Fibroblast of villous mesenchyme (primary cell): ENCODE results near the gene INSIG2. TPM values are rescaled to one million over a fixed set of nuclear protein-coding genes. Genes with fewer than 3 reads are reported as not detected.

Experiments
- DNase-seq: peaks from one replicate; pipeline ENCODE4 v3.0.0-alpha.2; 2010; ENCODE audit warnings: low read depth
- H3K4me3 ChIP-seq: 2 replicates; pipeline ENCODE4 v1.5.1; 2011; ENCODE audit warnings: low read depth, mild to moderate bottlenecking, low read length
- CTCF ChIP-seq: IDR thresholded peaks from 2 replicates; pipeline ENCODE4 v1.5.1; 2012; ENCODE audit warnings: low read depth, mild to moderate bottlenecking, low read length; ENCODE audit not compliant: insufficient read depth
- total RNA-seq: library from RNA; depleted of rRNA; stranded (reverse); fragments of >200 nt; gene quantifications from 2 replicates; pipeline ENCODE4 v1.2.3, GENCODE V29; 2012

Gene INSIG2
- total RNA-seq, 1 donor, result 13.0 TPM

GRCh38 chr2:118124288-118124891, 36.1 kb downstream of the INSIG2 start:
- TF ChIP-seq CTCF, result no peak
- no peak overlapping the region for H3K4me3 ChIP-seq
- DNase-seq, result no peak

- DNase-seq, result no peak
- TF ChIP-seq CTCF, result no peak
- no peak overlapping the region for H3K4me3 ChIP-seq
Measured at GRCh38 chr2:118127250-118127649, 39.0 kb downstream of the INSIG2 start.

GRCh38 chr2:118128826-118129225, 40.6 kb downstream of the INSIG2 start:
- peak; percentile 48 for DNase-seq
- TF ChIP-seq CTCF, result no peak
- H3K4me3 ChIP-seq, result no peak overlapping the region

GRCh38 chr2:118130385-118130784, 42.1 kb downstream of the INSIG2 start:
- no peak overlapping the region for H3K4me3 ChIP-seq
- no peak for TF ChIP-seq CTCF
- DNase-seq, result no peak

GRCh38 chr2:118131771-118132170, 43.5 kb downstream of the INSIG2 start:
- TF ChIP-seq CTCF, result no peak
- DNase-seq, result no peak
- H3K4me3 ChIP-seq, result no peak overlapping the region

GRCh38 chr2:118133916-118134315, 45.6 kb downstream of the INSIG2 start:
- H3K4me3 ChIP-seq, result no peak overlapping the region
- DNase-seq, result no peak
- TF ChIP-seq CTCF, result no peak

GRCh38 chr2:118134650-118135049, 46.4 kb downstream of the INSIG2 start:
- no peak overlapping the region for H3K4me3 ChIP-seq
- no peak for DNase-seq
- TF ChIP-seq CTCF, result no peak
